Gastrocnemius medialis (tissue), 4 donors: ENCODE data around the gene OSBPL10. TPM values are rescaled to one million over a fixed set of nuclear protein-coding genes. Genes with fewer than 3 reads are reported as not detected.
A peak's percentile ranks its signal among the peaks of the same experiment; 100 is the strongest.
"Not testable (repeated sequence)": the region's sequence is repeated elsewhere in the genome, so short reads cannot be mapped to it uniquely, and the experiment has no call there.

ENCODE experiments used
- ATAC-seq, 2 donors: fragments of 150-250 bp; one replicate each; pipeline ENCODE4 v1.9.1; 2016
- DNase-seq, 2 donors: peaks; one replicate each; pipeline ENCODE4 v3.0.0-alpha.2; 2019
- H3K27ac ChIP-seq, 4 donors: fragments of 200-600 bp; sonication (generic); 1 replicate in 1 of 4; 2 replicates in 3 of 4; pipeline ENCODE4 v1.5.1; 2016 to 2018; ENCODE audit warnings: mild to moderate bottlenecking in 2 of 4, moderate library complexity in 1 of 4
- H3K27me3 ChIP-seq, 3 donors: fragments of 200-600 bp; sonication (generic) in 2 of 3; 1 replicate in 1 of 3; 2 replicates in 2 of 3; pipeline versions ENCODE4 v1.5.1 to v1.6.0; 2016 to 2019; ENCODE audit warnings: mild to moderate bottlenecking in 1 of 3, moderate library complexity in 1 of 3
- H3K36me3 ChIP-seq, 2 donors: fragments of 200-600 bp; sonication (generic) in 1 of 2; one replicate each; pipeline ENCODE4 v1.5.1; 2017 to 2018
- H3K4me1 ChIP-seq, 2 donors: fragments of 200-600 bp; sonication (generic) in 1 of 2; one replicate each; pipeline ENCODE4 v1.5.1; 2016 to 2017; ENCODE audit warnings: mild to moderate bottlenecking in 2 of 2
- H3K4me3 ChIP-seq, 4 donors: fragments of 200-600 bp; sonication (generic) in 3 of 4; 1 replicate in 1 of 4; 2 replicates in 3 of 4; pipeline ENCODE4 v1.5.1; 2016 to 2019; ENCODE audit warnings: mild to moderate bottlenecking in 2 of 4
- H3K9me3 ChIP-seq, 3 donors: fragments of 200-600 bp; sonication (generic) in 2 of 3; 1 replicate in 1 of 3; 2 replicates in 2 of 3; pipeline ENCODE4 v1.5.1; 2016 to 2019
- POLR2A ChIP-seq, 2 donors: fragments of 450-650 bp; IDR thresholded peaks; one replicate each; pipeline ENCODE4 v1.6.1; 2017; ENCODE audit warnings: antibody characterized with exemption in 2 of 2, mild to moderate bottlenecking in 2 of 2, moderate library complexity in 2 of 2
- in situ Hi-C, 4 donors: fragments of 200-750 bp; cut with MboI; loops; one replicate each; pipeline versions ENCODE4 v1.15.0 to v1.8.0; 2017; ENCODE audit warnings: low sequenced_read_pairs in 4 of 4
- intact Hi-C: fragments of 100-400 bp; cut with DNase I; formaldehyde crosslinking; loops from one replicate; pipeline ENCODE4 v1.15.1; 2023; ENCODE audit warnings: low total_unique reads
- total RNA-seq, 4 donors: library from RNA; depleted of rRNA; stranded (reverse); fragments of >200 nt; gene quantifications; one replicate each; pipeline versions ENCODE4 v1.1.0 to v1.2.3, GENCODE V29; 2016
- TF ChIP-seq, protein P1 (sequence below), 5 experiments: fragments of 450-650 bp in 3 of 5; fragments of 200-600 bp in 2 of 5; sonication (generic) in 2 of 5; IDR thresholded peaks in 4 of 5; conservative IDR thresholded peaks in 1 of 5; 1 replicate in 4 of 5; 2 replicates in 1 of 5; pipeline ENCODE4 v1.5.1; 2016 to 2019; ENCODE audit warnings: antibody characterized with exemption in 5 of 5, mild to moderate bottlenecking in 3 of 5, moderate library complexity in 3 of 5

Gene OSBPL10
- total RNA-seq, 4 donors from 2014 or later: 1.4 to 7.0 (median 3.8) TPM

- no peaks in the 10 kb centered on the region for H3K27me3 ChIP-seq
- no peaks in the 10 kb centered on the region for H3K4me1 ChIP-seq
- H3K4me3 ChIP-seq: no peak overlapping the region
- intact Hi-C loops: no loop called here
- no peaks in the 10 kb centered on the region for H3K36me3 ChIP-seq
- no peaks in the 10 kb centered on the region for H3K9me3 ChIP-seq
- H3K27ac ChIP-seq: no peak overlapping the region
- ATAC-seq: no peak
- TF ChIP-seq, protein P1, sequence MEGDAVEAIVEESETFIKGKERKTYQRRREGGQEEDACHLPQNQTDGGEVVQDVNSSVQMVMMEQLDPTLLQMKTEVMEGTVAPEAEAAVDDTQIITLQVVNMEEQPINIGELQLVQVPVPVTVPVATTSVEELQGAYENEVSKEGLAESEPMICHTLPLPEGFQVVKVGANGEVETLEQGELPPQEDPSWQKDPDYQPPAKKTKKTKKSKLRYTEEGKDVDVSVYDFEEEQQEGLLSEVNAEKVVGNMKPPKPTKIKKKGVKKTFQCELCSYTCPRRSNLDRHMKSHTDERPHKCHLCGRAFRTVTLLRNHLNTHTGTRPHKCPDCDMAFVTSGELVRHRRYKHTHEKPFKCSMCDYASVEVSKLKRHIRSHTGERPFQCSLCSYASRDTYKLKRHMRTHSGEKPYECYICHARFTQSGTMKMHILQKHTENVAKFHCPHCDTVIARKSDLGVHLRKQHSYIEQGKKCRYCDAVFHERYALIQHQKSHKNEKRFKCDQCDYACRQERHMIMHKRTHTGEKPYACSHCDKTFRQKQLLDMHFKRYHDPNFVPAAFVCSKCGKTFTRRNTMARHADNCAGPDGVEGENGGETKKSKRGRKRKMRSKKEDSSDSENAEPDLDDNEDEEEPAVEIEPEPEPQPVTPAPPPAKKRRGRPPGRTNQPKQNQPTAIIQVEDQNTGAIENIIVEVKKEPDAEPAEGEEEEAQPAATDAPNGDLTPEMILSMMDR (IDR thresholded peaks at IDR 0.05 in 4 of 5, conservative IDR thresholded peaks at IDR 0.05 in 1 of 5): no peak
- TF ChIP-seq POLR2A (IDR thresholded peaks at IDR 0.05): no peak
- in situ Hi-C loops: loop anchor here in 1 of 4 donors (5.0 kb wide), 1 partner anchor 121 kb away; no protein-coding TSS in a partner anchor
- DNase-seq: no peak
These were observed 40.1 kb upstream of the OSBPL10 start for GRCh38 chr3:32021155-32021554.

GRCh38 chr3:32018757-32019564 lies 37.9 kb upstream of the OSBPL10 start:
- in situ Hi-C loops (loop anchor here in 3 of 4 donors (5.0 kb wide), 1 partner anchor 123 kb away; no protein-coding TSS in a partner anchor), intact Hi-C loops (loop anchor here (1.0 kb wide), 1 partner anchor 125 kb away; no protein-coding TSS in a partner anchor)
- Histone ChIP-seq H3K4me1 (no peaks in the 10 kb centered on the region), H3K27me3 (no peaks in the 10 kb centered on the region), H3K27ac (no peak overlapping the region), H3K9me3 (no peaks in the 10 kb centered on the region), H3K36me3 (no peaks in the 10 kb centered on the region), H3K4me3 (no peak overlapping the region)
- ATAC-seq (peak; percentile 75 to 91), DNase-seq (no peak)
- no peak for TF ChIP-seq POLR2A (IDR thresholded peaks at IDR 0.05)
- TF ChIP-seq, protein P1 (IDR thresholded peaks at IDR 0.05 in 4 of 5, conservative IDR thresholded peaks at IDR 0.05 in 1 of 5): peak; percentile 75 to 84 (median 79)

DNA sequence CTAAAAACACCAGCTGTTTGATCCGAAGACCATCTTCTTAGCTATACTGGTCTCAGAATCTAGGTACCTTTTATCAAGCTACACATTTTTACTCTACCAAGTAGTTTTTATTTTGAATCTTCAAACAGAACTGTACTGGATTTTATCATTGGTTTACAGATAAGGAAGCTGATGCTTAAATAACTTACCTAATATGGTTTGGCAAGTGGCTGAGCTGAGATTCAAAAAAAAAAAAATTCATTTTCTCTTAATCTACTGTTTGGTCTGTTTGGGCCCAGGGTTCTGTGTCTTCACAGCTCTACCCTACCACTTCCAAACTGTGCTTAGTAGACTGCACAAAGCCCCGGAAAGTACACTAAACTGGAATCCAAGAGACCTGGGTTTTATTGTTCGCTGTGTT lies 36.2 kb upstream of the OSBPL10 start:
- DNase-seq (no peak), ATAC-seq (no peak)
- Histone ChIP-seq H3K4me1 (no peaks in the 10 kb centered on the region), H3K27ac (no peak overlapping the region), H3K27me3 (no peaks in the 10 kb centered on the region), H3K9me3 (no peaks in the 10 kb centered on the region), H3K36me3 (no peaks in the 10 kb centered on the region), H3K4me3 (no peak overlapping the region)
- no peak for TF ChIP-seq POLR2A (IDR thresholded peaks at IDR 0.05)
- TF ChIP-seq, protein P1 (IDR thresholded peaks at IDR 0.05 in 4 of 5, conservative IDR thresholded peaks at IDR 0.05 in 1 of 5): no peak
- in situ Hi-C loops: loop anchor here in 3 of 4 donors (5.0 kb wide), 1 partner anchor 125 kb away; no protein-coding TSS in a partner anchor
- intact Hi-C loops: no loop called here

- H3K4me3 ChIP-seq, H3K4me1 ChIP-seq, intact Hi-C loops, ATAC-seq, H3K27me3 ChIP-seq, DNase-seq, H3K36me3 ChIP-seq, H3K27ac ChIP-seq, H3K9me3 ChIP-seq: not testable (repeated sequence)
- in situ Hi-C loops: loop anchor here in 3 of 4 donors (5.0 kb wide), 1 partner anchor 127 kb away; no protein-coding TSS in a partner anchor
These were observed 34.6 kb upstream of the OSBPL10 start for GRCh38 chr3:32015638-32016037.

DNA sequence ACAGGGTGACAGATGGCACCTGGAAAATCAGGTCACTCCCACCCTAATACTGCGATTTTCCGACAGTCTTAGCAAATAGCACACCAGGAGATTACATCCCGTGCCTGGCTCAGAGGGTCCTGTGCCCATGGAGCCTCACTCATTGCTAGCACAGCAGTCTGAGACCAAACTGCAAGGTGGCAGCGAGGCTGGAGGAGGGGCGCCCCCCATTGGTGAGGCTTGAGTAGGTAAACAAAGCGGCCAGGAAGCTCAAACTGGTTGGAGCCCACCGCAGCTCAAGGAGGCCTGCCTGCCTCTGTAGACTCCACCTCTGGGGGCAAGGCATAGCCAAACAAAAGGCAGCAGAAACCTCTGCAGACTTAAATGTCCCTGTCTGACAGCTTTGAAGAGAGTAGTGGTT lies 29.6 kb upstream of the OSBPL10 start:
- intact Hi-C loops, ATAC-seq, in situ Hi-C loops: not testable (repeated sequence)

More for the DNA sequence above, 29.6 kb upstream of the OSBPL10 start:
- H3K4me1 ChIP-seq, DNase-seq, H3K36me3 ChIP-seq, H3K27ac ChIP-seq, H3K4me3 ChIP-seq, H3K27me3 ChIP-seq, H3K9me3 ChIP-seq: not testable (repeated sequence)
